IPS-18c (cell line): Measurements from ENCODE around the gene CANT1.

Experiments
- H3K4me3 ChIP-seq: 2 replicates; pipeline ENCODE4 v1.7.0; 2013; ENCODE audit warnings: low read depth, mild to moderate bottlenecking, low read length, moderate library complexity; ENCODE audit not compliant: insufficient read depth
- H3K9me3 ChIP-seq: one replicate; pipeline ENCODE4 v1.6.1; 2013; ENCODE audit warnings: mild to moderate bottlenecking, low read length, moderate library complexity; ENCODE audit not compliant: control insufficient read depth, insufficient read depth

CANT1 gene

GRCh38 chr17:78993241-78993956 lies 16.2 kb downstream of the CANT1 start:
- Histone ChIP-seq H3K9me3 (no peaks in the 10 kb centered on the region), H3K4me3 (no peak overlapping the region)

- Histone ChIP-seq H3K9me3 (no peaks in the 10 kb centered on the region), H3K4me3 (no peak overlapping the region)
Measured at GRCh38 chr17:78992542-78993212, 16.9 kb downstream of the CANT1 start.

- no peak overlapping the region for H3K4me3 ChIP-seq
- no peaks in the 10 kb centered on the region for H3K9me3 ChIP-seq
Measured at GRCh38 chr17:78991906-78992532, 17.5 kb downstream of the CANT1 start.

- H3K9me3 ChIP-seq, result no peaks in the 10 kb centered on the region
Measured at GRCh38 chr17:78991017-78991738, 18.4 kb downstream of the CANT1 start.

GRCh38 chr17:78990349-78991016 lies 19.1 kb downstream of the CANT1 start:
- Histone ChIP-seq H3K4me3 (no peak overlapping the region), H3K9me3 (no peaks in the 10 kb centered on the region)

More at GRCh38 chr17:78991017-78991738, 18.4 kb downstream of the CANT1 start:
- H3K4me3 ChIP-seq, result no peak overlapping the region

GRCh38 chr17:78988152-78988551 lies 21.4 kb downstream of the CANT1 start:
- Histone ChIP-seq H3K9me3 (no peaks in the 10 kb centered on the region), H3K4me3 (no peak overlapping the region)

- Histone ChIP-seq H3K4me3 (no peak overlapping the region), H3K9me3 (no peaks in the 10 kb centered on the region)
Measured at GRCh38 chr17:78986649-78987328, 22.8 kb downstream of the CANT1 start.

GRCh38 chr17:78986048-78986648 lies 23.4 kb downstream of the CANT1 start:
- Histone ChIP-seq H3K4me3 (no peak overlapping the region), H3K9me3 (no peaks in the 10 kb centered on the region)

- no peak overlapping the region for H3K4me3 ChIP-seq
- H3K9me3 ChIP-seq, result no peaks in the 10 kb centered on the region
Measured at GRCh38 chr17:78985395-78985794, 24.2 kb downstream of the CANT1 start.

GRCh38 chr17:78981010-78981888 lies 28.3 kb downstream of the CANT1 start:
- Histone ChIP-seq H3K4me3 (no peak overlapping the region), H3K9me3 (no peaks in the 10 kb centered on the region)

- H3K4me3 ChIP-seq, result no peak overlapping the region
Measured at GRCh38 chr17:78980624-78980972, 29.0 kb downstream of the CANT1 start.

GRCh38 chr17:78979780-78980623 lies 29.6 kb downstream of the CANT1 start, which contains the start of gene LGALS3BP:
TSS of gene LGALS3BP (minus strand) at chr17:78979923. CDS start at chr17:78977191, 2,732 bp downstream.
- Histone ChIP-seq H3K4me3 (no peak within 1 kb of the TSS; the same call in 1 of the 2 replicates), H3K9me3 (no peaks in the 10 kb centered on the region)

More at GRCh38 chr17:78980624-78980972, 29.0 kb downstream of the CANT1 start:
- H3K9me3 ChIP-seq, result no peaks in the 10 kb centered on the region

GRCh38 chr17:78977997-78978973 lies 31.3 kb downstream of the CANT1 start:
- H3K9me3 ChIP-seq, result no peaks in the 10 kb centered on the region
- H3K4me3 ChIP-seq, result no peak overlapping the region

- H3K4me3 ChIP-seq, result no peak overlapping the region
- H3K9me3 ChIP-seq, result no peaks in the 10 kb centered on the region
Measured at GRCh38 chr17:78977681-78977943, 32.0 kb downstream of the CANT1 start.
